NB4 (cell line): ENCODE measurements around the gene FRA10AC1.

ENCODE experiments used
- CTCF ChIP-seq: IDR thresholded peaks from one replicate; pipeline ENCODE4 v1.5.1; 2012; ENCODE audit warnings: low read depth, low read length
- POLR2A ChIP-seq: IDR thresholded peaks from 2 replicates; pipeline ENCODE4 v1.6.1; 2011; ENCODE audit warnings: mild to moderate bottlenecking; ENCODE audit not compliant: insufficient read length; ENCODE audit errors: extremely low read depth

GRCh38 chr10:93670372-93670771, 32.0 kb downstream of the FRA10AC1 start:
- TF ChIP-seq CTCF (no peak), POLR2A (no peak)
